ENCODE results near the gene HOXB3.
A peak's percentile ranks its signal among the peaks of the same experiment; 100 is the strongest.
"Not testable (repeated sequence)": the region's sequence is repeated elsewhere in the genome, so short reads cannot be mapped to it uniquely, and the experiment has no call there.

The HOXB3 gene

DNA sequence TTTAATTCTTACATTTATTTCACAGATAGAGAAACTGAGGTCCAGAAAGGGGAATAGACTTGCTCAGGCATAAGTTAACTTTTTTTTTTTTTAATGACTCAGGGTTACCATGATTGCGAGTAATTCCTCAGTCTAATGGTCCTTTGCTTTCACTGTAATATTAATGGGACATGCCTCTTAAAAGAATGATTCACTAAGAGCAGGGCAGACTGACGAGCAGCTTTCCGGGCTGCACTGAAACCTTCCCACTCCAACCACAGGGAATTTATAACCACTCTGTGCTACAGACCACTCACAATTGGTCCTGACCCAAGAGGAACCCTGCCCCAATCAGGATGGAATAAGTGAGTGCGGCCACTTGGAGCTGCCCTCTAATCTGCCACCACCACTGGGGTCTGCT, 50.9 kb downstream of the HOXB3 start:
- TF ChIP-seq, protein P1, sequence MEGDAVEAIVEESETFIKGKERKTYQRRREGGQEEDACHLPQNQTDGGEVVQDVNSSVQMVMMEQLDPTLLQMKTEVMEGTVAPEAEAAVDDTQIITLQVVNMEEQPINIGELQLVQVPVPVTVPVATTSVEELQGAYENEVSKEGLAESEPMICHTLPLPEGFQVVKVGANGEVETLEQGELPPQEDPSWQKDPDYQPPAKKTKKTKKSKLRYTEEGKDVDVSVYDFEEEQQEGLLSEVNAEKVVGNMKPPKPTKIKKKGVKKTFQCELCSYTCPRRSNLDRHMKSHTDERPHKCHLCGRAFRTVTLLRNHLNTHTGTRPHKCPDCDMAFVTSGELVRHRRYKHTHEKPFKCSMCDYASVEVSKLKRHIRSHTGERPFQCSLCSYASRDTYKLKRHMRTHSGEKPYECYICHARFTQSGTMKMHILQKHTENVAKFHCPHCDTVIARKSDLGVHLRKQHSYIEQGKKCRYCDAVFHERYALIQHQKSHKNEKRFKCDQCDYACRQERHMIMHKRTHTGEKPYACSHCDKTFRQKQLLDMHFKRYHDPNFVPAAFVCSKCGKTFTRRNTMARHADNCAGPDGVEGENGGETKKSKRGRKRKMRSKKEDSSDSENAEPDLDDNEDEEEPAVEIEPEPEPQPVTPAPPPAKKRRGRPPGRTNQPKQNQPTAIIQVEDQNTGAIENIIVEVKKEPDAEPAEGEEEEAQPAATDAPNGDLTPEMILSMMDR (IDR thresholded peaks at IDR 0.05; ENCODE audit: insufficient read depth, low read depth, low read length, missing control alignments) = no peak
- peak; percentile 56 for DNase-seq (ENCODE audit: low read depth)
- no peak overlapping the region for H3K4me3 ChIP-seq (ENCODE audit: low read length)

DNA sequence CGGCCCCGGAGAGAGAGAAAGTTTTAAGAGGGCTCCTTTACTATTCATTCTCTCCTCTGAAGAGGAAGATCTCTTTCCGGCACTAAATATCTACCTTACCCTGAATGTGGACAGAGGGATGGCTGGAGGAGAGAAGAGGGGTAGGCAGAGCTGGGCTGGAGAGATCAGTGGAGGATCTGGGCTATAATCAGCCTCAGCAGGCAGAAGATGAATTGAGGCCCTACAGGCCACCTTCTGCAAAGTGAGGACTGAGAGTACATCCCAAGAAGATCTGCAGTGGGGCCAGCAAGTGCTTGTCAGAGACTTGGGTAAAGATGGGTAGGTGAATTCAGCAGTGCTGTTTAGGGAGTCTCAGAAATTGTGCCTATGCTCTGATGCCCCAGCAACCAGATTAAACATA, 52.7 kb downstream of the HOXB3 start:
- DNase-seq (ENCODE audit: low read depth) = no peak
- H3K4me3 ChIP-seq (ENCODE audit: low read length) = no peak overlapping the region

DNA sequence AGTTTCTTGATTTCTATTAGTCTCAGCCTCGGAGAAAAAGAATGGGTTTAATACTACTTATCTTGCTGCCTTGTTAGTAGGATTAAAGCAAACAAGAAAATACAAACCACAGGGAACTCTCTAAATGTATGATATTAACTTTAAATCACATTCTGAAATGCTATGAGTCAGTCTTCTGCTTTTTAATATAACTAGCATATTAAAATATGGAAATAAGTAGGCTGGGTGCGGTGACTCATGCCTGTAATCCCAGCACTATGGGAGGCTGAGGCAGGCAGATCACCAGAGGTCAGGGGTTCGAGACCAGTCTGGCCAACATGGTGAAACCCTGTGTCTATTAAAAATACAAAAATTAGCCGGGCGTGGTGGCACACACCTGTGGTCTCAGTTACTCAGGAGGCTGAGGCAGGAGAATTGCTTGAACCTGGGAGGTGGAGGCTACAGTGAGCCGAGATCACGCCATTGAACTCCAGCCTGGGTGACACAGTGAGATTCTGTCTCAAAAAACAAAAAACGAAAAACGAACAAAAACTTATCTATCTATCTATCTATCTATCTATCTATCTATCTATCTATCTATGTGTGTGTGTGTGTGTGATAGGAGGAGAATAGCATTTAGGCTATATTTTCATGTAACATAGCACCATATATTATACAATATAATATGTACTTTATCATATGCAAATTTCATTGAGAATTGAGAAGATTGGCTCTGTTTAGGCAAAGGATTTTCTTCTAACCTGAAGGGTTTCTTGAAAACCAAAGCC, 54.1 kb downstream of the HOXB3 start:
- not testable (repeated sequence) for H3K4me3 ChIP-seq (ENCODE audit: low read length); DNase-seq (ENCODE audit: low read depth)

More for the DNA sequence above, 52.7 kb downstream of the HOXB3 start:
- TF ChIP-seq, protein P1 (IDR thresholded peaks at IDR 0.05; ENCODE audit: insufficient read depth, low read depth, low read length, missing control alignments) = no peak

DNA sequence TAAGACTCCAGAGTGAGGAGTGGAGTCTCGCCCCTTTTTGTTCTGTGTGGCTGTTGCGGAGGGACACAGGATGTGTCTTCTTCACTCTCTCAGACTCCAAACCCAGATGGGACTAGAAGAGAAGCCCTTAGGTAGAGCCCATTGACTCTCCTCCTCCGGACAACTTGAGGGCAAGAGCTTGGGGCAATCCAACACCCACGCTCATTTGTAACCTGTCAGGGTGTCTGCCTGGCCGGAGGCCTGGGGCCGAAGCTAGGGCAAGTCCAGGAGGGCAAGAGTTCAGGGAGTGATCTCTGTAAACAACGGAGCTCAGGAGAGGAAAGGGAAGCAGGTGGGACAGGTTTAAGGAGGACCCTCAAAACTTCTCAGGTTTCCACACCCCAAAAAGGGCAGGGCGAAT, 57.8 kb downstream of the HOXB3 start:
- TF ChIP-seq, protein P1 (IDR thresholded peaks at IDR 0.05; ENCODE audit: insufficient read depth, low read depth, low read length, missing control alignments) = no peak
- H3K4me3 ChIP-seq (ENCODE audit: low read length) = no peak overlapping the region
- DNase-seq (ENCODE audit: low read depth) = no peak

DNA sequence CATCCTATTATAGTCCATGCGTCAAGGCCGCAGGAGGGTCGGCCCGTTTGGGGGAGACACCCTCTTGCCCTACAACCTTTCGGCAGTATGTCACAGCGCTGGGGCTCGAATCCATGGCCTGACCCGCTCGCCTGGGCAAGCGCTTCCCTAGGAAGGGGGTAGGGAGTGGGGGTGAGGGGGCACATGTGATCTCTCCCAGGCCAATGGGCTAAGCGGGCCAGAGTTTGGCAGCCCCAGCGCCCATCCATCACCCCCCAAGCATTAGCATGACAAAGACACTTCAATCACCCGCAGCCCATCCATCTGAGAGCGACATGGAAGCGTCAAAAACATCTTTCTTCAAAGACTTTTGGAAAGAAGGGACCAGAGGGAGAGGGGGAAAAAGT, 59.2 kb downstream of the HOXB3 start, which contains the start of gene HOXB1:
TSS of gene HOXB1 (minus strand) at position 125 of the 386 bp plus-strand sequence. CDS start at position 18, 107 bp downstream.
- no peak for DNase-seq (ENCODE audit: low read depth)
- H3K4me3 ChIP-seq (ENCODE audit: low read length) = no peak within 1 kb of the TSS
- TF ChIP-seq, protein P1 (IDR thresholded peaks at IDR 0.05; ENCODE audit: insufficient read depth, low read depth, low read length, missing control alignments) = no peak

DNA sequence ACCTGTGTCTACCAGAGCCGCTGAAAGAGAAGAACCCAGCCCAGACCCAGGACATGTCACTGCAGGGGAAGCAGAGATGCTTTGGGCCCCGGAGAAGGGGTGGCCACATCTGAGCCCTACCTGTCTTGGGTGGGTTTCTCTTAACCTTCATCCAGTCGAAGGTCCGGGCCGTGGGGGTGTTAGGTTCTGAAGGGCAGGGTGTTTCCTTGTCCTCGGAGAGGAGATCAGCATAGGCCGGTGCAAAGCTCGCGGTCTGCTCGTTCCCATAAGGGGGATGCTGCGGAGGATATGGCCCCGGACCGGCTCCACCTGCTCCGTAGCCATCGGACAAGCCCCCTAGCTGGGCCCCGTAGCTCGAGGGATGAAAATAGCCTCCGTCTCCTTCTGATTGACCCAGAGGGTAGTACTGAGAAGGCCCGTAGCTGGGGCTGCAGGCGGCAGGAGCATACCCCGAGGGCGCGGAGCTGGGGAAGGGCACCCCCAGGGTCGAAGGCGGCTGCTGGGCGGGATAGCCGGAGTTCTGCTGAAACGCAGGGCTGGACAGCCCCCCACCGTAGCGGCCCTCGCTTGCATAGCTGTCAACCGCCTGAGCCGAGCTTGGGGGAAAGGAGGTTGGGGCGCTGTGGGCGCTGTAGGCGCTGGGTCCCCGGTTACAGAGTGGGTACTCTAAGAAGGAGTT, 59.7 kb downstream of the HOXB3 start:
- H3K4me3 ChIP-seq (ENCODE audit: low read length) = no peak overlapping the region
- DNase-seq (ENCODE audit: low read depth) = no peak
- TF ChIP-seq, protein P1 (IDR thresholded peaks at IDR 0.05; ENCODE audit: insufficient read depth, low read depth, low read length, missing control alignments) = no peak

DNA sequence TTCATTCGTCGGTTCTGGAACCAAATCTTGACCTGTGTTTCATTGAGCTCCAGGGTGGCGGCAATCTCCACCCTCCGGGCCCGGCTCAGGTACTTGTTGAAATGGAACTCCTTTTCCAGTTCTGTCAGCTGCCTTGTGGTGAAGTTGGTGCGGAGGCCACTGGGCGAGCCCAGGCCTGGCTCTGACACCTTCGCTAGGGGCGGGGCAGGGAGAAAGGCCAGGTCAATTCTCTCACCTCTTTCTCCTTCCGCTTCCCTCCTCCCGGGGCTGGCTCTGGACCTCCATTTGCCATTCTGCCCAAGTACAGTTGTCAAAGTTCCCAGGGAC, 60.4 kb downstream of the HOXB3 start:
- TF ChIP-seq, protein P1 (IDR thresholded peaks at IDR 0.05; ENCODE audit: insufficient read depth, low read depth, low read length, missing control alignments) = no peak
- no peak for DNase-seq (ENCODE audit: low read depth)
- H3K4me3 ChIP-seq (ENCODE audit: low read length) = no peak overlapping the region

Data from epithelial cell of esophagus (primary cell).